Erythroblast (primary cell): Measurements from ENCODE around the gene TMEM43.
"Not testable (repeated sequence)": the region's sequence is repeated elsewhere in the genome, so short reads cannot be mapped to it uniquely, and the experiment has no call there.

Source experiments
- DNase-seq, 2 experiments: peaks; one replicate each; lab custom pipeline; 2025; lab: John Stamatoyannopoulos, UW
- GATA1 ChIP-seq: IDR thresholded peaks from 2 replicates; pipeline ENCODE4 v1.6.1; 2011; ENCODE audit warnings: low read depth, mild to moderate bottlenecking, control low read depth, low read length, moderate library complexity
- POLR2A ChIP-seq: IDR thresholded peaks from 2 replicates; pipeline ENCODE4 v1.6.1; 2011; ENCODE audit warnings: mild to moderate bottlenecking, low read length

Gene TMEM43

GRCh38 chr3:14124615-14125192 is at the start of gene TMEM43, which contains the start of gene CHCHD4:
TSS of gene TMEM43 (plus strand) at chr3:14125052. CDS start at chr3:14125194, 142 bp downstream.
TSS of gene CHCHD4 (minus strand) at chr3:14124870. CDS start at chr3:14124676, 194 bp downstream.
- TF ChIP-seq POLR2A (peak; percentile 65), GATA1 (no peak)
- DNase-seq: peak; percentile 98 to 99

GRCh38 chr3:14075233-14075632 is 49.6 kb upstream of the TMEM43 start:
- not testable (repeated sequence) for DNase-seq

- TF ChIP-seq GATA1 (no peak), POLR2A (no peak)
- no peak for DNase-seq
Measured at GRCh38 chr3:14077310-14077709, 47.5 kb upstream of the TMEM43 start.

- TF ChIP-seq GATA1: no peak
- TF ChIP-seq POLR2A: no peak
Measured at GRCh38 chr3:14082108-14082657, 42.7 kb upstream of the TMEM43 start.

GRCh38 chr3:14087461-14087860 is 37.4 kb upstream of the TMEM43 start:
- DNase-seq: not testable (repeated sequence)

More at GRCh38 chr3:14082108-14082657, 42.7 kb upstream of the TMEM43 start:
- no peak for DNase-seq

GRCh38 chr3:14091959-14092358 is 32.9 kb upstream of the TMEM43 start:
- DNase-seq: not testable (repeated sequence)

GRCh38 chr3:14092464-14092863 is 32.4 kb upstream of the TMEM43 start:
- no peak for TF ChIP-seq POLR2A
- no peak for DNase-seq

GRCh38 chr3:14093831-14094230 is 31.0 kb upstream of the TMEM43 start:
- no peak for DNase-seq
- TF ChIP-seq POLR2A: no peak
- TF ChIP-seq GATA1: no peak

- no peak for DNase-seq
- no peak for TF ChIP-seq GATA1
- no peak for TF ChIP-seq POLR2A
Measured at GRCh38 chr3:14096742-14097141, 28.1 kb upstream of the TMEM43 start.

- no peak for DNase-seq
- TF ChIP-seq GATA1: no peak
- TF ChIP-seq POLR2A: no peak
Measured at GRCh38 chr3:14097616-14098391, 27.0 kb upstream of the TMEM43 start.

GRCh38 chr3:14109821-14110220 is 15.0 kb upstream of the TMEM43 start:
- not testable (repeated sequence) for DNase-seq

- TF ChIP-seq POLR2A (no peak), GATA1 (no peak)
- no peak for DNase-seq
Measured at GRCh38 chr3:14110699-14111098, 14.2 kb upstream of the TMEM43 start.

- no peak for TF ChIP-seq GATA1
- TF ChIP-seq POLR2A: no peak
- DNase-seq: no peak
Measured at GRCh38 chr3:14113965-14114635, 10.8 kb upstream of the TMEM43 start.

GRCh38 chr3:14117468-14118399 is 7.1 kb upstream of the TMEM43 start:
- TF ChIP-seq GATA1: no peak
- TF ChIP-seq POLR2A: no peak
- DNase-seq: no peak
